NCI-H748 (cell line): ENCODE measurements around the gene ALDH6A1.
A peak's percentile ranks its signal among the peaks of the same experiment; 100 is the strongest.

Experiments used
- DNase-seq: peaks from one replicate; lab custom pipeline; 2025; ENCODE audit not compliant: unreplicated experiment; lab: John Stamatoyannopoulos, UW

ALDH6A1 gene

GRCh38 chr14:74049876-74050495 is 34.3 kb downstream of the ALDH6A1 start:
- DNase-seq, result no peak

- DNase-seq, result no peak
Measured at GRCh38 chr14:74048281-74048680, 36.0 kb downstream of the ALDH6A1 start.

GRCh38 chr14:74045522-74045921 is 38.7 kb downstream of the ALDH6A1 start:
- DNase-seq, result no peak

- no peak for DNase-seq
Measured at GRCh38 chr14:74042296-74042695, 42.0 kb downstream of the ALDH6A1 start.

- peak; percentile 61 for DNase-seq
Measured at GRCh38 chr14:74038020-74038859, 46.0 kb downstream of the ALDH6A1 start.

GRCh38 chr14:74035556-74035955 is 48.7 kb downstream of the ALDH6A1 start:
- no peak for DNase-seq

- no peak for DNase-seq
Measured at GRCh38 chr14:74034572-74034971, 49.7 kb downstream of the ALDH6A1 start.

- no peak for DNase-seq
Measured at GRCh38 chr14:74029136-74029535, 55.1 kb downstream of the ALDH6A1 start.

- no peak for DNase-seq
Measured at GRCh38 chr14:74022346-74022745, 61.9 kb downstream of the ALDH6A1 start.

GRCh38 chr14:74019408-74020137 is 64.7 kb downstream of the ALDH6A1 start:
- peak; percentile 19 for DNase-seq

- peak; percentile 92 for DNase-seq
Measured at GRCh38 chr14:74018586-74019407, 65.5 kb downstream of the ALDH6A1 start, which contains the start of the genes BBOF1 and ENTPD5. TSS of gene BBOF1 (plus strand) at chr14:74019349. CDS start at chr14:74019479, 130 bp downstream. TSS of gene ENTPD5 (minus strand) at chr14:74019288. CDS start at chr14:73988102, 31,186 bp downstream.

- no peak for DNase-seq
Measured at GRCh38 chr14:74018174-74018585, 66.1 kb downstream of the ALDH6A1 start.

- DNase-seq, result no peak
Measured at GRCh38 chr14:74015963-74016362, 68.3 kb downstream of the ALDH6A1 start.

- DNase-seq, result no peak
Measured at GRCh38 chr14:74015176-74015575, 69.1 kb downstream of the ALDH6A1 start.

GRCh38 chr14:74014299-74014698 is 70.0 kb downstream of the ALDH6A1 start:
- no peak for DNase-seq

GRCh38 chr14:74008843-74009499 is 75.3 kb downstream of the ALDH6A1 start:
- DNase-seq, result no peak
